GM10248 (cell line): ENCODE results near the gene IQSEC1.

Experiments used
- CTCF ChIA-PET: fragments of 300-600 bp; sonication (Branson Sonifier 250); formaldehyde crosslinking; extraction: SDS; loops from one replicate; lab custom pipeline; 2021; ENCODE audit warnings: antibody characterized with exemption; lab: Yijun Ruan, JAX
- POLR2A ChIA-PET: fragments of 350-650 bp; sonication (Branson Sonifier 250); formaldehyde crosslinking; extraction: SDS; loops from one replicate; lab custom pipeline; 2020; ENCODE audit warnings: antibody characterized with exemption; lab: Yijun Ruan, JAX
- DNase-seq: peaks from one replicate; pipeline ENCODE4 v3.0.0; 2012; ENCODE audit errors: extremely low spot score
- CTCF ChIP-seq: IDR thresholded peaks from 2 replicates; pipeline ENCODE4 v1.5.1; 2012; ENCODE audit warnings: mild to moderate bottlenecking, low read depth; ENCODE audit errors: extremely low read depth, missing control alignments, control extremely low read depth

Gene IQSEC1

DNA sequence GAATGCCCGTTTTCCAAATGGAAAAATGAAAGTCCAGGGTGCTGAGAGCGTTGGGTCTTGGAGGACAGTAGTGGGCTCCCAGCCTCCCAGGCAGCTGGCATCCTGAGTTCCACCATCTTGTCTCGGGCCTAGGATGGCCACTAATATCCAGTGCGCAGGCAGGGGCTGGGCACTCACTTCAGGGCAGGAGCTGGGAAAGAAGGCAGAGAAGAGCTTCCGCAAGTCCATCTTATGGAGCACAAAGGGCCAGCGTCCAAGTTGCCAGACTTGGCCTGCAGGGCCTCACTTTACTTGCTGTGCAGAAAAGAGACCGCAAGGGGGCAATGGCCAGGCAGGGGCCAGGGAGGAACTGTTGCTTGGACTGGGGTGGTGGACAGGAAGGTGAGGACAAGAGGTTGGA lies 46.1 kb downstream of the IQSEC1 start:
- CTCF ChIA-PET: interaction anchor here (0.9 to 4.0 kb wide), 5 partner anchors 9 to 64 kb away, joined by 3 to 17 read pairs (median 4); no protein-coding TSS in a partner anchor
- POLR2A ChIA-PET: no interaction called here
- no peak for TF ChIP-seq CTCF
- no peak for DNase-seq

DNA sequence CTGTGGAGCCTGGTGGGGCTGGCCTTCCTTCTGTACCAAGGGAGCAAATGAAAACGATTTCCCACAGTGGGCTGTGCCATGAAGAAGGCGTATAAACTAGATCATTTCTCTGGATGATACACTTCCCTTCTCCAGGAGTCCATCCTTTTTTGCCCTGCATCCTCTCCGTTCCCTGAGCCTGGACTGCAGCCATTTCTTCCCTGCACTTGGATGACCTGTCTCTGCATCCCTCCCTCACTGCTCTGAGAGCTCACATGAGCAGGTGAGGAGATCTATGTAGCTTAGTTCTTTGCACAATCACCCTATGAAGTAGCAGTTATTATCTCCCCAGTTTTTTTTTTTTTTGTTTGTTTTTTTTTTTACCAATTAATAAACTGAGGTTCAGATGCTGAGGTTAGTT lies 46.7 kb downstream of the IQSEC1 start:
- CTCF ChIA-PET: interaction anchor here (0.9 to 4.0 kb wide), 5 partner anchors 8 to 65 kb away, joined by 3 to 17 read pairs (median 5); no protein-coding TSS in a partner anchor

DNA sequence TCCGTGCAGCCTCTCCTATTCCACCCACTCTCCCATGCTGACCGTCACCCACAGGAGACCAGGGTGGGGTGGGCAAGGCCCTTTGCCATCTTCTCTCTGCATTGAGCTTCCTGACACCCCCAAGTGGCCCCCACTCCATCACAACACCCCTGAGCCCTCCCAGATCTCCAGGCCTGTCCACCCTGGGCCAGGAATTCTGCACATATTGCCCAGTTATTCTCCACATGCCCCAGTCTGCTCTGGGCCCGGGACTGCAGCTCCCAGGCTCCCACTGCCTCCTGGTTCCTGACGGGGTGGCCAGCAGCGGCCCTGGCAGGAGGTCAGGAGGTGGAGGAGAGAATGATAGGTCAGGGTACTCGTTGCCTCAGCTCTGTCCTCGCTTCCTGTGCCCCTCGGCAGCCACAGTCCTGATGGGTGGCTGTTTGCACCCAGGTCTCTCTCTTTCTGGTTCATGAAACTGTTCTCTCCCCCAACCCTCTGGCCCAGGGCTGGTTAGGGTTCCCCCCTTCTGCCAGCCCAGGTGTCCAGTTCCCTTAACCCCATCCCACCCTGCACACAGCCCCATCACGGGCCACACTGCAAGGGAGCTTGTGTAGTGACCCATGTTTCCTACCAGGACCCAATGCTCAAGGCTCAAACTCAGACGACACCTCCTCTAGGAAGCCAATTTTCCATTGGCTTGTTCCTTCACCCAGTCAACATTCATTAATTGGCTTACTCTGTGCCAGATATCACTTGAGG lies 47.3 kb downstream of the IQSEC1 start:
- ChIA-PET CTCF (interaction anchor here (0.9 to 4.0 kb wide), 6 partner anchors 8 to 66 kb away, joined by 3 to 17 read pairs (median 6); no protein-coding TSS in a partner anchor), POLR2A (interaction anchor here (0.6 kb wide), 1 partner anchor 21 kb away, joined by 4 read pairs; no protein-coding TSS in a partner anchor)
- TF ChIP-seq CTCF: no peak

More for the DNA sequence above, 46.7 kb downstream of the IQSEC1 start:
- no peak for DNase-seq
- TF ChIP-seq CTCF: no peak
- POLR2A ChIA-PET: interaction anchor here (0.6 kb wide), 1 partner anchor 21 kb away, joined by 4 read pairs; no protein-coding TSS in a partner anchor

GRCh38 chr3:13025090-13025489 lies 48.1 kb downstream of the IQSEC1 start:
- no peak for TF ChIP-seq CTCF
- ChIA-PET POLR2A (no interaction called here), CTCF (interaction anchor here (1.8 to 2.4 kb wide), 3 partner anchors 10 to 67 kb away, joined by 5 to 9 read pairs (median 6); no protein-coding TSS in a partner anchor)
- no peak for DNase-seq

More for the DNA sequence above, 47.3 kb downstream of the IQSEC1 start:
- DNase-seq: no peak

DNA sequence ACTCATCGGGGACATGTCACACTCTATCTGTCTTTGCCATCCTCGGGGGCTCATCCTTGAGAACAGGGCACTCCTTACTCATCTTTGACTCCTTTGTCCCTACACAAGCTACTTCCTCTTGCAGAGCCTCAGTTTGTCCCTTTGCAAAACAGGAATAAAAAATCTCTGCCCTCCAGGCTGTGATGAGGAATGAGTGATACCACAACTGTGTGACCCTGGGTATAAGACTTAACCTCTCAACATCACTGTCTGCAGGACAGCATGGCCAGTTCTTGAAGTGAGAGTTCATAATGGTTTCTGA lies 48.5 kb downstream of the IQSEC1 start:
- no peak for TF ChIP-seq CTCF
- POLR2A ChIA-PET: no interaction called here
- CTCF ChIA-PET: interaction anchor here (1.9 to 4.1 kb wide), 3 partner anchors 10 to 22 kb away, joined by 6 to 18 read pairs (median 9); no protein-coding TSS in a partner anchor
- no peak for DNase-seq

DNA sequence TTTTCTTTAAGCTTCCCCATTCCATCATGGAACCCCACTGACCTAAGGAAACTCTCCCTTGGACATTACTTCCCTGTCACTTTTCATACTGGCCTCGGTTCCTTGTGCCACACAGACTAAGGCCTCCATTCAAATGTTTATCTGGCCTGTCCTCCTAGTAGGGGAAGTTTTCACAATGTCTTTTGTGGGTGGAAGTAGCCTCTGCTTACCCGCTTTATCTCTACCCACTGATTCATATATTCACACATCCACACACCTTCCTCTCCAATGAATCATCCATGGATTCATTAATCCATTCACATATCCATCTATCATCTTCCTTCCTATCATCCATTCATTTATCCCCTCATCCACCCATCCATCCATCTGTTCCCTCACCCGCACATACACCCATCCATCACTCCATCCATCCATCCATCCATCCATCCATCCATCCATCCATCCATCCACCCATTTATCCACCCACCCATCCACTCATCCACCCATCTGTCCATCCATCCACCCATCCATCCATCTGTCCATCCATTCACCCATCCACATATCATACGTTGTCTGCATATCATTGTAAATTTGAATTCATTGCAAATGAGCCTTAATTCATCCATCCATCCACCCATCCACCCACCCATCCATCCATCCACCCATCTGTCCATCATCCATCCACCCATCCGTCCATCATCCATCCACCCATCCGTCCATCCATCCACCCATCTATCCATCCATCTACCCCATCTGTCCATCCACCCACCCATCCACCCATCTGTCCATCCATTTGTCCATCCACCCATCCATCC lies 49.1 kb downstream of the IQSEC1 start:
- CTCF ChIA-PET: interaction anchor here (1.9 to 4.1 kb wide), 3 partner anchors 9 to 22 kb away, joined by 6 to 18 read pairs (median 9); no protein-coding TSS in a partner anchor
- no peak for TF ChIP-seq CTCF
- POLR2A ChIA-PET: interaction anchor here (1.9 kb wide), 1 partner anchor 12 kb away, joined by 20 read pairs; no protein-coding TSS in a partner anchor
- no peak for DNase-seq
